Measurements from ENCODE around the gene C19orf18. TPM values are rescaled to one million over a fixed set of nuclear protein-coding genes. Genes with fewer than 3 reads are reported as not detected.
"Not testable (repeated sequence)": the region's sequence is repeated elsewhere in the genome, so short reads cannot be mapped to it uniquely, and the experiment has no call there.

Gene C19orf18
- total and polyA plus RNA-seq, 2 donors (not counting 1 experiment from before 2014, with no cell fraction given), result 0.17 to 0.83 TPM

GRCh38 chr19:57927587-57927986 is 46.7 kb downstream of the C19orf18 start:
- Histone ChIP-seq H3K27ac (ENCODE audit: insufficient read depth, low read length) (no peak overlapping the region), H3K27me3 (ENCODE audit: control insufficient read depth, insufficient read depth, low read length) (no peaks in the 10 kb centered on the region), H4K20me1 (ENCODE audit: control insufficient read depth, extremely low read depth, insufficient read depth, low read length) (no peaks in the 10 kb centered on the region), H3K4me1 (ENCODE audit: control insufficient read depth, extremely low read depth, insufficient read depth, low read length) (no peaks in the 10 kb centered on the region), H3K36me3 (ENCODE audit: control insufficient read depth, insufficient read depth, low read length) (peaks cover 3% of the 10 kb centered on the region), H2AFZ (ENCODE audit: low read length) (no peak overlapping the region), H3K4me2 (ENCODE audit: extremely low read depth, insufficient read depth, low read length) (no peak overlapping the region), H3K4me3 (replicated peaks in 1 of 4; ENCODE audit: control extremely low read depth in 1 of 4, insufficient read depth in 1 of 4, low read depth in 3 of 4, low read length in 4 of 4) (no peak overlapping the region), H3K9me3 (ENCODE audit: control insufficient read depth, insufficient read depth, low read depth, low read length) (peaks cover 4% of the 10 kb centered on the region), H3K79me2 (ENCODE audit: control insufficient read depth, insufficient read depth, low read length) (no peaks in the 10 kb centered on the region), H3K9ac (ENCODE audit: insufficient read depth, low read length) (no peak overlapping the region)
- TF ChIP-seq, protein P1, sequence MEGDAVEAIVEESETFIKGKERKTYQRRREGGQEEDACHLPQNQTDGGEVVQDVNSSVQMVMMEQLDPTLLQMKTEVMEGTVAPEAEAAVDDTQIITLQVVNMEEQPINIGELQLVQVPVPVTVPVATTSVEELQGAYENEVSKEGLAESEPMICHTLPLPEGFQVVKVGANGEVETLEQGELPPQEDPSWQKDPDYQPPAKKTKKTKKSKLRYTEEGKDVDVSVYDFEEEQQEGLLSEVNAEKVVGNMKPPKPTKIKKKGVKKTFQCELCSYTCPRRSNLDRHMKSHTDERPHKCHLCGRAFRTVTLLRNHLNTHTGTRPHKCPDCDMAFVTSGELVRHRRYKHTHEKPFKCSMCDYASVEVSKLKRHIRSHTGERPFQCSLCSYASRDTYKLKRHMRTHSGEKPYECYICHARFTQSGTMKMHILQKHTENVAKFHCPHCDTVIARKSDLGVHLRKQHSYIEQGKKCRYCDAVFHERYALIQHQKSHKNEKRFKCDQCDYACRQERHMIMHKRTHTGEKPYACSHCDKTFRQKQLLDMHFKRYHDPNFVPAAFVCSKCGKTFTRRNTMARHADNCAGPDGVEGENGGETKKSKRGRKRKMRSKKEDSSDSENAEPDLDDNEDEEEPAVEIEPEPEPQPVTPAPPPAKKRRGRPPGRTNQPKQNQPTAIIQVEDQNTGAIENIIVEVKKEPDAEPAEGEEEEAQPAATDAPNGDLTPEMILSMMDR (conservative IDR thresholded peaks at IDR 0.05 in 1 of 2, IDR thresholded peaks at IDR 0.05 in 1 of 2; ENCODE audit: low read depth in 1 of 2, low read length in 2 of 2), result no peak
- no peak for TF ChIP-seq EZH2 (IDR thresholded peaks at IDR 0.05; ENCODE audit: low read length, missing control alignments)
- no peak for DNase-seq (ENCODE audit: low read depth in 2 of 2)

GRCh38 chr19:57916168-57916995 is 58.0 kb downstream of the C19orf18 start, which contains the start of gene ZNF417:
Gene ZNF417, minus strand, starts transcription at chr19:57916592. Its CDS starts 181 bp downstream, at chr19:57916411.
- not testable (repeated sequence) for H3K27me3 ChIP-seq (ENCODE audit: control insufficient read depth, insufficient read depth, low read length); H4K20me1 ChIP-seq (ENCODE audit: control insufficient read depth, extremely low read depth, insufficient read depth, low read length); H3K9me3 ChIP-seq (ENCODE audit: control insufficient read depth, insufficient read depth, low read depth, low read length); H3K4me1 ChIP-seq (ENCODE audit: control insufficient read depth, extremely low read depth, insufficient read depth, low read length); H3K36me3 ChIP-seq (ENCODE audit: control insufficient read depth, insufficient read depth, low read length)
- TF ChIP-seq, protein P1 (conservative IDR thresholded peaks at IDR 0.05 in 1 of 2, IDR thresholded peaks at IDR 0.05 in 1 of 2; ENCODE audit: low read depth in 1 of 2, low read length in 2 of 2), result peak; percentile 7 to 35
- peak; percentile 96 for DNase-seq (ENCODE audit: low read depth in 2 of 2)
- peak within 1 kb of the TSS; percentile 68 for H3K4me2 ChIP-seq (ENCODE audit: extremely low read depth, insufficient read depth, low read length)
- peak within 1 kb of the TSS; percentile 43 for H2AFZ ChIP-seq (ENCODE audit: low read length)
- H3K4me3 ChIP-seq (replicated peaks in 1 of 4; ENCODE audit: control extremely low read depth in 1 of 4, insufficient read depth in 1 of 4, low read depth in 3 of 4, low read length in 4 of 4), result peak within 1 kb of the TSS; percentile 39 to 92 (median 85)
- H3K27ac ChIP-seq (ENCODE audit: insufficient read depth, low read length), result peak within 1 kb of the TSS; percentile 77
- H3K79me2 ChIP-seq (ENCODE audit: control insufficient read depth, insufficient read depth, low read length), result peaks cover 17% of the 10 kb centered on the region
- H3K9ac ChIP-seq (ENCODE audit: insufficient read depth, low read length), result peak within 1 kb of the TSS; percentile 73

GRCh38 chr19:57914531-57914930 is 59.8 kb downstream of the C19orf18 start:
- no peaks in the 10 kb centered on the region for H3K27me3 ChIP-seq (ENCODE audit: control insufficient read depth, insufficient read depth, low read length)
- H3K4me1 ChIP-seq (ENCODE audit: control insufficient read depth, extremely low read depth, insufficient read depth, low read length), result no peaks in the 10 kb centered on the region
- TF ChIP-seq EZH2 (IDR thresholded peaks at IDR 0.05; ENCODE audit: low read length, missing control alignments), result no peak
- TF ChIP-seq, protein P1 (conservative IDR thresholded peaks at IDR 0.05 in 1 of 2, IDR thresholded peaks at IDR 0.05 in 1 of 2; ENCODE audit: low read depth in 1 of 2, low read length in 2 of 2), result no peak
- H3K9ac ChIP-seq (ENCODE audit: insufficient read depth, low read length), result no peak overlapping the region
- H3K4me2 ChIP-seq (ENCODE audit: extremely low read depth, insufficient read depth, low read length), result no peak overlapping the region
- no peaks in the 10 kb centered on the region for H3K9me3 ChIP-seq (ENCODE audit: control insufficient read depth, insufficient read depth, low read depth, low read length)
- H3K36me3 ChIP-seq (ENCODE audit: control insufficient read depth, insufficient read depth, low read length), result peaks cover 3% of the 10 kb centered on the region
- no peaks in the 10 kb centered on the region for H4K20me1 ChIP-seq (ENCODE audit: control insufficient read depth, extremely low read depth, insufficient read depth, low read length)
- no peak overlapping the region for H3K4me3 ChIP-seq (replicated peaks in 1 of 4; ENCODE audit: control extremely low read depth in 1 of 4, insufficient read depth in 1 of 4, low read depth in 3 of 4, low read length in 4 of 4)
- DNase-seq (ENCODE audit: low read depth in 2 of 2), result no peak
- H3K27ac ChIP-seq (ENCODE audit: insufficient read depth, low read length), result no peak overlapping the region
- no peak overlapping the region for H2AFZ ChIP-seq (ENCODE audit: low read length)
- H3K79me2 ChIP-seq (ENCODE audit: control insufficient read depth, insufficient read depth, low read length), result peaks cover 17% of the 10 kb centered on the region

Other genes starting within 250 kb of the C19orf18 start
- gene ZNF671, start 246.9 kb downstream of the C19orf18 start, total RNA-seq, result 10.5 and 16.8 TPM in 2 replicates
- gene ZNF671, start 246.9 kb downstream of the C19orf18 start, polyA plus RNA-seq, result 3.4 and 5.2 TPM in 2 replicates
- gene ZNF776, start 227.7 kb downstream of the C19orf18 start, total RNA-seq, result 10.3 and 20.0 TPM in 2 replicates
- 5.7 and 7.8 TPM in 2 replicates for gene ZNF776, start 227.7 kb downstream of the C19orf18 start, polyA plus RNA-seq
- gene ZNF586, start 204.9 kb downstream of the C19orf18 start, total RNA-seq, result 14.9 and 16.8 TPM in 2 replicates
- gene ZNF586, start 204.9 kb downstream of the C19orf18 start, polyA plus RNA-seq, result 5.9 and 6.1 TPM in 2 replicates
- 3.8 and 3.9 TPM in 2 replicates for gene ZNF552, start 159.6 kb downstream of the C19orf18 start, total RNA-seq
- 1.5 and 1.9 TPM in 2 replicates for gene ZNF552, start 159.6 kb downstream of the C19orf18 start, polyA plus RNA-seq
- 12.1 and 12.4 TPM in 2 replicates for gene ZNF587B, start 144.2 kb downstream of the C19orf18 start, total RNA-seq
- 4.9 and 6.5 TPM in 2 replicates for gene ZNF587B, start 144.2 kb downstream of the C19orf18 start, polyA plus RNA-seq
- gene ZNF587, start 124.7 kb downstream of the C19orf18 start, total RNA-seq, result 12.1 and 23.6 TPM in 2 replicates
- 7.4 and 8.8 TPM in 2 replicates for gene ZNF587, start 124.7 kb downstream of the C19orf18 start, polyA plus RNA-seq
- gene ZNF814, start 85.5 kb downstream of the C19orf18 start, total RNA-seq, result 3.9 and 6.1 TPM in 2 replicates
- 5.5 and 7.8 TPM in 2 replicates for gene ZNF814, start 85.5 kb downstream of the C19orf18 start, polyA plus RNA-seq
- gene ZNF417, start 57.9 kb downstream of the C19orf18 start, total RNA-seq, result 14.4 and 22.1 TPM in 2 replicates
- gene ZNF417, start 57.9 kb downstream of the C19orf18 start, polyA plus RNA-seq, result 4.6 and 5.9 TPM in 2 replicates
- gene ZNF418, start 39.1 kb downstream of the C19orf18 start, total RNA-seq, result 8.2 and 8.4 TPM in 2 replicates
- 2.2 and 3.3 TPM in 2 replicates for gene ZNF418, start 39.1 kb downstream of the C19orf18 start, polyA plus RNA-seq
- 5.1 and 6.3 TPM in 2 replicates for gene ZNF256, start 26.8 kb downstream of the C19orf18 start, total RNA-seq
- gene ZNF256, start 26.8 kb downstream of the C19orf18 start, polyA plus RNA-seq, result 3.0 and 3.7 TPM in 2 replicates
- gene ZNF606, start 28.3 kb upstream of the C19orf18 start, total RNA-seq, result 14.9 and 17.5 TPM in 2 replicates
- 3.5 and 4.7 TPM in 2 replicates for gene ZNF606, start 28.3 kb upstream of the C19orf18 start, polyA plus RNA-seq
- under 0.01 TPM in 1 of 2 replicates, not detected in the other for gene ZSCAN1, start 59.5 kb upstream of the C19orf18 start, total RNA-seq
- gene ZSCAN1, start 59.5 kb upstream of the C19orf18 start, polyA plus RNA-seq, result not detected in 2 replicates
- gene ZNF135, start 84.7 kb upstream of the C19orf18 start, total RNA-seq, result 6.2 and 11.2 TPM in 2 replicates
- gene ZNF135, start 84.7 kb upstream of the C19orf18 start, polyA plus RNA-seq, result 5.6 and 6.6 TPM in 2 replicates
- 51.6 and 71.0 TPM in 2 replicates for gene ZSCAN18, start 123.7 kb upstream of the C19orf18 start, total RNA-seq
- gene ZSCAN18, start 123.7 kb upstream of the C19orf18 start, polyA plus RNA-seq, result 13.6 and 17.6 TPM in 2 replicates
- 17.2 and 21.1 TPM in 2 replicates for gene ZNF329, start 176.3 kb upstream of the C19orf18 start, total RNA-seq
- gene ZNF329, start 176.3 kb upstream of the C19orf18 start, polyA plus RNA-seq, result 6.3 and 6.8 TPM in 2 replicates
- gene ZNF274, start 208.5 kb upstream of the C19orf18 start, total RNA-seq, result 25.4 and 37.5 TPM in 2 replicates
- 12.8 and 13.9 TPM in 2 replicates for gene ZNF274, start 208.5 kb upstream of the C19orf18 start, polyA plus RNA-seq